Measurements from ENCODE around the gene ZNF282.

- TF ChIP-seq, protein P1, sequence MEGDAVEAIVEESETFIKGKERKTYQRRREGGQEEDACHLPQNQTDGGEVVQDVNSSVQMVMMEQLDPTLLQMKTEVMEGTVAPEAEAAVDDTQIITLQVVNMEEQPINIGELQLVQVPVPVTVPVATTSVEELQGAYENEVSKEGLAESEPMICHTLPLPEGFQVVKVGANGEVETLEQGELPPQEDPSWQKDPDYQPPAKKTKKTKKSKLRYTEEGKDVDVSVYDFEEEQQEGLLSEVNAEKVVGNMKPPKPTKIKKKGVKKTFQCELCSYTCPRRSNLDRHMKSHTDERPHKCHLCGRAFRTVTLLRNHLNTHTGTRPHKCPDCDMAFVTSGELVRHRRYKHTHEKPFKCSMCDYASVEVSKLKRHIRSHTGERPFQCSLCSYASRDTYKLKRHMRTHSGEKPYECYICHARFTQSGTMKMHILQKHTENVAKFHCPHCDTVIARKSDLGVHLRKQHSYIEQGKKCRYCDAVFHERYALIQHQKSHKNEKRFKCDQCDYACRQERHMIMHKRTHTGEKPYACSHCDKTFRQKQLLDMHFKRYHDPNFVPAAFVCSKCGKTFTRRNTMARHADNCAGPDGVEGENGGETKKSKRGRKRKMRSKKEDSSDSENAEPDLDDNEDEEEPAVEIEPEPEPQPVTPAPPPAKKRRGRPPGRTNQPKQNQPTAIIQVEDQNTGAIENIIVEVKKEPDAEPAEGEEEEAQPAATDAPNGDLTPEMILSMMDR (conservative IDR thresholded peaks at IDR 0.05; ENCODE audit: low read depth, low read length) = no peak
- no peak for TF ChIP-seq EZH2phosphoT487 (IDR thresholded peaks at IDR 0.05; ENCODE audit: borderline replicate concordance, low read length)
Observed at GRCh38 chr7:149196151-149196704, 882 bp downstream of the ZNF282 start.
